T-helper 2 cell treated with Interferon-gamma antibody and Interleukin-4, amounts not matched to agents 5 μg/mL and 100 μg/mL, for 36 hours (primary cell): ENCODE data around the gene MRPL34.

Experiments used
- DNase-seq: peaks from one replicate; pipeline ENCODE4 v3.0.0; 2021; ENCODE audit warnings: low spot score
- H3K27ac Mint-ChIP-seq: one replicate; pipeline ENCODE4 v1.8.0; 2021; ENCODE audit warnings: mild to moderate bottlenecking, mixed read lengths
- H3K27me3 Mint-ChIP-seq: one replicate; pipeline ENCODE4 v1.8.0; 2021; ENCODE audit warnings: low read depth, mixed read lengths
- H3K36me3 Mint-ChIP-seq: one replicate; pipeline ENCODE4 v1.8.0; 2021; ENCODE audit warnings: low read depth, mixed read lengths
- H3K4me1 Mint-ChIP-seq: one replicate; pipeline ENCODE4 v1.8.0; 2021; ENCODE audit warnings: low read depth, mixed read lengths
- H3K4me3 Mint-ChIP-seq: one replicate; pipeline ENCODE4 v1.8.0; 2022; ENCODE audit warnings: mild to moderate bottlenecking, moderate library complexity, mixed read lengths
- H3K9me3 Mint-ChIP-seq: one replicate; pipeline ENCODE4 v1.8.0; 2021; ENCODE audit warnings: mixed read lengths

MRPL34 gene

GRCh38 chr19:17275441-17276175 lies 30.1 kb upstream of the MRPL34 start:
- Mint-ChIP-seq H3K27me3 (no peaks in the 10 kb centered on the region), H3K9me3 (no peaks in the 10 kb centered on the region), H3K4me3 (no peak overlapping the region), H3K27ac (no peak overlapping the region), H3K4me1 (no peaks in the 10 kb centered on the region), H3K36me3 (peaks cover 33% of the 10 kb centered on the region)
- no peak for DNase-seq

GRCh38 chr19:17279436-17279835 lies 26.2 kb upstream of the MRPL34 start:
- peaks cover 22% of the 10 kb centered on the region for H3K36me3 Mint-ChIP-seq
- peaks cover 6% of the 10 kb centered on the region for H3K4me1 Mint-ChIP-seq
- DNase-seq: no peak
- H3K9me3 Mint-ChIP-seq: no peaks in the 10 kb centered on the region
- no peaks in the 10 kb centered on the region for H3K27me3 Mint-ChIP-seq
- H3K27ac Mint-ChIP-seq: no peak overlapping the region
- no peak overlapping the region for H3K4me3 Mint-ChIP-seq

GRCh38 chr19:17281391-17282304 lies 24.0 kb upstream of the MRPL34 start, which contains the start of gene ANKLE1:
Gene ANKLE1 (plus strand): TSS chr19:17281901. CDS start chr19:17281921, 20 bp downstream.
- Mint-ChIP-seq H3K27me3 (no peaks in the 10 kb centered on the region), H3K4me3 (peak within 1 kb of the TSS; percentile 89), H3K27ac (peak within 1 kb of the TSS; percentile 75), H3K9me3 (no peaks in the 10 kb centered on the region), H3K4me1 (peaks cover 6% of the 10 kb centered on the region), H3K36me3 (peaks cover 8% of the 10 kb centered on the region)
- peak; percentile 41 for DNase-seq

- peak; percentile 81 for DNase-seq
- Mint-ChIP-seq H3K36me3 (peaks cover under 1% of the 10 kb centered on the region), H3K27ac (peak overlapping the region; percentile 75), H3K4me1 (peaks cover 6% of the 10 kb centered on the region), H3K4me3 (peak overlapping the region; percentile 89), H3K9me3 (no peaks in the 10 kb centered on the region), H3K27me3 (no peaks in the 10 kb centered on the region)
Observed at GRCh38 chr19:17282488-17283125, 23.1 kb upstream of the MRPL34 start.

GRCh38 chr19:17283504-17283996 lies 22.1 kb upstream of the MRPL34 start:
- H3K4me3 Mint-ChIP-seq: no peak overlapping the region
- no peaks in the 10 kb centered on the region for H3K36me3 Mint-ChIP-seq
- no peaks in the 10 kb centered on the region for H3K27me3 Mint-ChIP-seq
- H3K4me1 Mint-ChIP-seq: peaks cover 6% of the 10 kb centered on the region
- no peak for DNase-seq
- H3K27ac Mint-ChIP-seq: peak overlapping the region; percentile 31
- H3K9me3 Mint-ChIP-seq: no peaks in the 10 kb centered on the region

- no peaks in the 10 kb centered on the region for H3K36me3 Mint-ChIP-seq
- no peak overlapping the region for H3K4me3 Mint-ChIP-seq
Observed at GRCh38 chr19:17285415-17286135, 20.1 kb upstream of the MRPL34 start.

GRCh38 chr19:17286263-17286662 lies 19.4 kb upstream of the MRPL34 start:
- Mint-ChIP-seq H3K4me3 (no peak overlapping the region), H3K9me3 (no peaks in the 10 kb centered on the region), H3K27ac (no peak overlapping the region), H3K27me3 (no peaks in the 10 kb centered on the region), H3K36me3 (no peaks in the 10 kb centered on the region), H3K4me1 (peaks cover 6% of the 10 kb centered on the region)
- no peak for DNase-seq

More at GRCh38 chr19:17285415-17286135, 20.1 kb upstream of the MRPL34 start:
- no peak for DNase-seq
- no peaks in the 10 kb centered on the region for H3K9me3 Mint-ChIP-seq
- no peaks in the 10 kb centered on the region for H3K27me3 Mint-ChIP-seq
- no peak overlapping the region for H3K27ac Mint-ChIP-seq
- peaks cover 6% of the 10 kb centered on the region for H3K4me1 Mint-ChIP-seq

GRCh38 chr19:17286752-17287151 lies 18.9 kb upstream of the MRPL34 start:
- DNase-seq: no peak
- Mint-ChIP-seq H3K4me3 (no peak overlapping the region), H3K4me1 (peaks cover 7% of the 10 kb centered on the region), H3K27ac (no peak overlapping the region), H3K36me3 (no peaks in the 10 kb centered on the region), H3K9me3 (no peaks in the 10 kb centered on the region), H3K27me3 (no peaks in the 10 kb centered on the region)

GRCh38 chr19:17289489-17289888 lies 16.2 kb upstream of the MRPL34 start:
- H3K27me3 Mint-ChIP-seq: no peaks in the 10 kb centered on the region

GRCh38 chr19:17292301-17293074 lies 13.2 kb upstream of the MRPL34 start:
- Mint-ChIP-seq H3K4me3 (peak overlapping the region; percentile 90), H3K27ac (peak overlapping the region; percentile 67)

More at GRCh38 chr19:17289489-17289888, 16.2 kb upstream of the MRPL34 start:
- H3K27ac Mint-ChIP-seq: no peak overlapping the region
- H3K36me3 Mint-ChIP-seq: no peaks in the 10 kb centered on the region
- H3K4me1 Mint-ChIP-seq: peaks cover 4% of the 10 kb centered on the region
- peak; percentile 61 for DNase-seq
- no peaks in the 10 kb centered on the region for H3K9me3 Mint-ChIP-seq
- no peak overlapping the region for H3K4me3 Mint-ChIP-seq

GRCh38 chr19:17293605-17294004 lies 12.1 kb upstream of the MRPL34 start:
- Mint-ChIP-seq H3K27ac (no peak overlapping the region), H3K9me3 (no peaks in the 10 kb centered on the region), H3K4me1 (peaks cover 4% of the 10 kb centered on the region), H3K27me3 (no peaks in the 10 kb centered on the region), H3K4me3 (no peak overlapping the region), H3K36me3 (peaks cover 4% of the 10 kb centered on the region)
- DNase-seq: no peak

More at GRCh38 chr19:17292301-17293074, 13.2 kb upstream of the MRPL34 start:
- Mint-ChIP-seq H3K36me3 (peaks cover 4% of the 10 kb centered on the region), H3K4me1 (peaks cover 4% of the 10 kb centered on the region), H3K9me3 (no peaks in the 10 kb centered on the region), H3K27me3 (no peaks in the 10 kb centered on the region)
- DNase-seq: peak; percentile 75

GRCh38 chr19:17294051-17294891 lies 11.4 kb upstream of the MRPL34 start:
- Mint-ChIP-seq H3K36me3 (peaks cover 4% of the 10 kb centered on the region), H3K4me3 (no peak overlapping the region), H3K4me1 (peaks cover 4% of the 10 kb centered on the region), H3K27me3 (no peaks in the 10 kb centered on the region), H3K27ac (no peak overlapping the region), H3K9me3 (no peaks in the 10 kb centered on the region)
- peak; percentile 37 for DNase-seq
